PC-9 (cell line): ENCODE measurements around the gene IGF1. TPM values are rescaled to one million over a fixed set of nuclear protein-coding genes. Genes with fewer than 3 reads are reported as not detected.

Experiments used
- BruUV-seq: library from RNA; stranded (reverse); fragments of 400-500 nt; replicated peaks from 2 replicates; lab custom pipeline; 2021; lab: Mats Ljungman, UMichigan
- CTCF ChIA-PET: fragments of 300-600 bp; sonication (Branson Sonifier 250); formaldehyde crosslinking; loops from one replicate; lab custom pipeline; 2022; ENCODE audit warnings: antibody characterized with exemption; lab: Charles Lee
- POLR2A ChIA-PET: fragments of 300-600 bp; sonication (Branson Sonifier 250); formaldehyde crosslinking; loops from one replicate; lab custom pipeline; 2022; ENCODE audit warnings: antibody characterized with exemption; ENCODE audit not compliant: unreplicated experiment; lab: Charles Lee
- DNase-seq, 2 experiments: peaks; one replicate each; pipeline versions ENCODE4 v3.0.0 to v3.0.0-alpha.2; 2015 to 2022; ENCODE audit warnings: mixed read lengths in 1 of 2
- H2AFZ ChIP-seq: fragments of 200-600 bp; sonication (generic); 2 replicates; pipeline ENCODE4 v1.8.1; 2017; ENCODE audit warnings: antibody characterized with exemption
- H3F3A ChIP-seq: fragments of 200-600 bp; sonication (generic); 2 replicates; pipeline ENCODE4 v1.8.1; 2017; ENCODE audit warnings: antibody characterized with exemption, mild to moderate bottlenecking, low read depth; ENCODE audit not compliant: insufficient read depth
- H3K27ac ChIP-seq: fragments of 200-600 bp; sonication (generic); 2 replicates; pipeline ENCODE4 v1.6.1; 2016; ENCODE audit warnings: mixed run types
- H3K27me3 ChIP-seq: fragments of 200-600 bp; sonication (generic); 2 replicates; pipeline ENCODE4 v1.6.1; 2016; ENCODE audit warnings: low read depth, mixed run types; ENCODE audit not compliant: insufficient read depth
- H3K36me3 ChIP-seq: fragments of 200-600 bp; sonication (generic); 2 replicates; pipeline ENCODE4 v1.6.1; 2016; ENCODE audit warnings: low read depth, mixed run types
- H3K4me1 ChIP-seq: fragments of 200-600 bp; sonication (generic); replicated peaks from 2 replicates; pipeline ENCODE4 v1.6.1; 2016; ENCODE audit warnings: mixed run types; ENCODE audit not compliant: insufficient read depth
- H3K4me2 ChIP-seq: fragments of 200-600 bp; sonication (generic); 2 replicates; pipeline ENCODE4 v1.6.1; 2017; ENCODE audit warnings: mixed run types
- H3K4me3 ChIP-seq: fragments of 200-600 bp; sonication (generic); 2 replicates; pipeline ENCODE4 v1.6.1; 2016; ENCODE audit warnings: mixed run types
- H3K79me2 ChIP-seq: fragments of 200-600 bp; sonication (generic); 2 replicates; pipeline ENCODE4 v1.6.1; 2017; ENCODE audit warnings: low read depth, mixed run types
- H3K9me2 ChIP-seq: fragments of 200-600 bp; sonication (generic); 2 replicates; pipeline ENCODE4 v1.8.1; 2017; ENCODE audit warnings: mild to moderate bottlenecking; ENCODE audit not compliant: insufficient read depth
- H3K9me3 ChIP-seq: fragments of 200-600 bp; sonication (generic); 2 replicates; pipeline ENCODE4 v1.8.1; 2016; ENCODE audit warnings: low read depth; ENCODE audit not compliant: insufficient read depth
- H4K20me1 ChIP-seq: fragments of 200-600 bp; sonication (generic); 2 replicates; pipeline ENCODE4 v1.8.1; 2017; ENCODE audit not compliant: insufficient read depth
- CTCF ChIP-seq: fragments of 200-600 bp; sonication (generic); conservative IDR thresholded peaks from 2 replicates; pipeline ENCODE4 v1.6.1; 2017; ENCODE audit warnings: mixed run types, antibody characterized with exemption, mild to moderate bottlenecking, moderate library complexity
- EZH2 ChIP-seq: fragments of 200-600 bp; sonication (generic); IDR thresholded peaks from 2 replicates; pipeline ENCODE4 v1.8.0; 2017; ENCODE audit warnings: antibody characterized with exemption, low read depth
- intact Hi-C: fragments of 100-400 bp; cut with micrococcal nuclease; formaldehyde crosslinking; loops from one replicate; pipeline ENCODE4 v1.10.0; 2022; ENCODE audit not compliant: unreplicated experiment
- total RNA-seq: library from RNA; stranded (reverse); gene quantifications from 2 replicates; pipeline ENCODE4 v1.2.3, GENCODE V29; 2021

Gene IGF1
- total RNA-seq, 1 experiment from 2014 or later: not detected

DNA sequence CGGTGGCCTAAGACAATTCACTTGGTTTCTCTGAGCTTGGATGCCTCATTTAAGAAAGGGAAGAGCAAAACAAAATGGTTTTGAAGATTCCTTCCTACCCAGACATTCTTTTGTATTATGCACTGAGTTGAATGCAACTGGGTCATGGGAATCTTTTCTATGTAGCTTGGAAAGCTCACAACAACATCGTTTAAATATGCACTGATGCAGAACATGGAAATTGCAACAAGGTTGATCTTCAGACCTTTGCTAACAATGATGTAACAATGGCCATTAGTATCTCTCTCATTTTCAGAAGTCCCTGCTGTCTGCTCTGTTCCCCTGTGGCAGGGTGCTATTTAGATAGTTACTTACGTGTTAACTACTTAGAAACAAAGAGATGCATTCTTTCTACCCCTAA lies 30.1 kb upstream of the IGF1 start:
- BruUV-seq: no TSS peak
- Histone ChIP-seq H3K36me3 (no peaks in the 10 kb centered on the region), H3K4me3 (no peak overlapping the region), H3F3A (no peaks in the 10 kb centered on the region), H3K27ac (no peak overlapping the region), H3K4me2 (no peak overlapping the region), H3K27me3 (no peaks in the 10 kb centered on the region), H3K9me3 (no peaks in the 10 kb centered on the region), H3K9me2 (no peaks in the 10 kb centered on the region), H4K20me1 (no peaks in the 10 kb centered on the region), H3K4me1 (no peaks in the 10 kb centered on the region), H3K79me2 (no peaks in the 10 kb centered on the region), H2AFZ (no peak overlapping the region)
- intact Hi-C loops: no loop called here
- CTCF ChIA-PET: no interaction called here
- POLR2A ChIA-PET: no interaction called here
- TF ChIP-seq EZH2: no peak
- no peak for TF ChIP-seq CTCF
- no peak for DNase-seq

GRCh38 chr12:102510031-102510430 lies 29.7 kb upstream of the IGF1 start:
- Histone ChIP-seq H3K4me2 (no peak overlapping the region), H3K36me3 (no peaks in the 10 kb centered on the region), H2AFZ (no peak overlapping the region), H3F3A (no peaks in the 10 kb centered on the region), H3K4me1 (no peaks in the 10 kb centered on the region), H3K79me2 (no peaks in the 10 kb centered on the region), H3K9me2 (no peaks in the 10 kb centered on the region), H4K20me1 (no peaks in the 10 kb centered on the region), H3K27ac (no peak overlapping the region), H3K9me3 (no peaks in the 10 kb centered on the region), H3K4me3 (no peak overlapping the region), H3K27me3 (no peaks in the 10 kb centered on the region)
- no peak for DNase-seq
- no TSS peak for BruUV-seq
- TF ChIP-seq EZH2 (no peak), CTCF (no peak)
- intact Hi-C loops: no loop called here
- CTCF ChIA-PET: no interaction called here
- POLR2A ChIA-PET: interaction anchor here (0.6 kb wide), 1 partner anchor 30 kb away, joined by 3 read pairs; no protein-coding TSS in a partner anchor

- Histone ChIP-seq H3F3A (no peaks in the 10 kb centered on the region), H3K79me2 (no peaks in the 10 kb centered on the region), H3K4me2 (no peak overlapping the region), H3K27me3 (no peaks in the 10 kb centered on the region), H3K27ac (no peak overlapping the region), H2AFZ (no peak overlapping the region), H3K4me3 (no peak overlapping the region), H3K36me3 (no peaks in the 10 kb centered on the region), H3K9me2 (no peaks in the 10 kb centered on the region), H4K20me1 (no peaks in the 10 kb centered on the region), H3K9me3 (no peaks in the 10 kb centered on the region), H3K4me1 (no peaks in the 10 kb centered on the region)
- no peak for DNase-seq
- POLR2A ChIA-PET: interaction anchor here (0.6 kb wide), 1 partner anchor 31 kb away, joined by 3 read pairs; no protein-coding TSS in a partner anchor
- intact Hi-C loops: no loop called here
- CTCF ChIA-PET: interaction anchor here (0.5 kb wide), 1 partner anchor 750 kb away, joined by 3 read pairs; no protein-coding TSS in a partner anchor
- TF ChIP-seq CTCF (no peak), EZH2 (no peak)
- BruUV-seq: no TSS peak
Observed at GRCh38 chr12:102509123-102509626, 28.8 kb upstream of the IGF1 start.
